GM12801 (cell line): ENCODE data around the gene TMEM131L.

ENCODE experiments used
- CTCF ChIP-seq: IDR thresholded peaks from one replicate; pipeline ENCODE4 v1.5.1; 2011; ENCODE audit warnings: control low read depth; ENCODE audit not compliant: insufficient read length; ENCODE audit errors: extremely low read depth

TMEM131L gene

DNA sequence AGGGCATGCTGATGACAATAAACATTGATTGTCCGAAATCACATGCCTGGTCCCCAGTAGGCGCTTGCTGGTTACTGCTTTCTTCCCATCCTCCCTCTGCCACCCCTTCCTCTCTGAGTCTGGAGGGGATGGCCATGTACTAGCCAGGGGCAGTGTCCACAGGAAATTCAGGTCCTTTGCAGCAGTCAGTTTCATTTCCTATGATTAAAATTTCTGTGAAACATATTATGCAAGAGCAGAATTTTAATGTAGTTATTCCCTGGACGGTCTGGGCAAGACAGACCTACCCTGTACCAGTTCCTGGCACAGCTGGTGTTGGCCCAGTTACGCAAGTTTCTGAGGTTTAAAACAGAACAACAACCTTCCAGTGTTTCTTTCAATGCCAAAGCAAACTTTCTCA lies 189.8 kb downstream of the TMEM131L start:
- no peak for TF ChIP-seq CTCF

GRCh38 chr4:153661215-153661822 lies 195.2 kb downstream of the TMEM131L start:
- TF ChIP-seq CTCF: no peak

- no peak for TF ChIP-seq CTCF
These were observed 195.7 kb downstream of the TMEM131L start for GRCh38 chr4:153661908-153662307.

DNA sequence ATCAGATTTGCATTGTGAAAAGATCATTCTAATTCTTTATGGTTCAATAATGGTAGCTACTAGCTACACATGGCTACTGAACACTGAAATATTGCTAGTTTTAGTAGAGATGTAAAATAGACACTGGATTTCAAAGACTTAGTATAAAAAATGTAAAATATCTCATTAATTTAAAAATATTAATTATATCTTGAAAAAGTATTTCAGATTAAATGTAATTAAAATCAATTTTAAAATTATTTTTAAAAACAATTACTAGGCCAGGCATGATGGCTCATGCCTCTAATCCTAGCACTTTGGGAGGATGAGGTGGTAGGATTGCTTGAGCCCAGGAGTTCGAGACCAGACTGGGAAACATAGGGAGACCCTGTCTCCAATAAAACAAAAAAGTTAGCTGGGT lies 197.5 kb downstream of the TMEM131L start:
- no peak for TF ChIP-seq CTCF

DNA sequence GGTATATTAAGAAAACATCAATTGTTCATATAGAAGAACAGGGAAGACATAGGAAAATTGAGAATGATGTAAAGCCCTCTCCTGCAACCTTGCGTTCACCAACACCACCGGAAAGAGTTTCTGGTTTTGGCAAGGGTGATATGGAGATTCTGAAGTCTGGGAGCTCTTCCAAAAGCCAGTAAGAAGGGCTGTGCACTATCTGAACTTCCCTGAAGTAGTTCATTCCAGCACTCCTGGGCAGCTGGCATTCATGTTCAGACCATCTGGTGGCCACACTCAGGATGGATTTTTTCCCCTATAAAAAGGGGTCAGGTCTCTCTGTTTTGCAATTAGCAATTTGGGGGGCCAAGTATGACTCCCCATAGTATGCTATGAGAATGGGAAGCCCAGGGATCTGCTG lies 202.5 kb downstream of the TMEM131L start:
- no peak for TF ChIP-seq CTCF

DNA sequence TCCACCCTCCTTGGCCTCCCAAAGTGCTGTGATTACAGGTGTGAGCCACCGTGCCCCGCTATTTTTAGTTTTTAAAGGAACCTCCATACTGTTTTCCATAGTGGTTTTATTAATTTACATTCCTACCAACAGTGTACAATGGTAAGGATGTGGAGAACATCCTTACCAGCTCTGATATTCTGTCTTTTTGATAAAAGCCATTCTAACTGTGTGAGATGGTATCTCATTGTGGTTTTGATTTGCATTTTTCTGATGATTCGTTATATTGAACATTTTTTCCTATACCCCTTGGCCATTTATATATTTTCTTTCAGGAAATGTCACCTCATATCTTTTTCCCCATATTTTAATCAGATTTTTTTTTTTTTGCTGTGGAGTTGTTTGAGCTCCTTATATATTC lies 203.7 kb downstream of the TMEM131L start:
- TF ChIP-seq CTCF: no peak

DNA sequence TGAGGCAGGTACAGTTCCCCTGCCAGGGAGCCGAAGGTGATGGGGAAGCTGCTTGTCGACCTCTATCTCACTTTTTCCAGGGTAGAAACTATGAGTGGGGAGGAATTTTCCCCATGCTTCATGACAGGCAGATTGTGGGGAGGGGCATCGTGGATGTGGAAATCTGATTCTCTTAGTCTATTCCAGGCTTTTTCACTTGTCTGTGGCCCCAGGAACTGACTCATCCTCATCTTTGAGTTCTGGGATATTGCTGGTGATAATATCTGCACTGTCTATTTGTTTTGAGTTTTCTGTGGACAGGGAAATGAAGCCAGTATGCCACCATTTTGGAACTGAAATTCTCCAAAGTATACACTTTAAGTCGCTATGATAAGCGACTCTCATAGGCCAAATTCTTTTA lies 210.3 kb downstream of the TMEM131L start:
- no peak for TF ChIP-seq CTCF

- no peak for TF ChIP-seq CTCF
These were observed 210.8 kb downstream of the TMEM131L start for GRCh38 chr4:153676984-153677383.
